DND-41 (cell line): ENCODE measurements around the gene DDX1.

Experiments
- ATAC-seq: fragments of 200-7000 bp; cut with Tn5 transposase; 3 replicates; pipeline ENCODE4 v1.9.1; 2021; ENCODE audit warnings: low read depth; ENCODE audit not compliant: insufficient read depth
- DNase-seq: peaks from one replicate; pipeline ENCODE4 v3.0.0-alpha.2; 2020
- H2AFZ ChIP-seq: 2 replicates; pipeline ENCODE4 v1.6.0; 2012; ENCODE audit warnings: low read depth, low read length
- H3K27ac ChIP-seq: 2 replicates; pipeline ENCODE4 v1.5.1; 2012; ENCODE audit warnings: low read length, inconsistent platforms
- H3K27me3 ChIP-seq: fragments of 200-600 bp; sonication (generic); 2 replicates; pipeline ENCODE4 v1.6.0; 2012; ENCODE audit warnings: low read length, mild to moderate bottlenecking, inconsistent platforms; ENCODE audit not compliant: insufficient read depth, poor library complexity
- H3K36me3 ChIP-seq: 2 replicates; pipeline ENCODE4 v1.5.1; 2012; ENCODE audit warnings: low read length, inconsistent platforms; ENCODE audit not compliant: insufficient read depth
- H3K4me1 ChIP-seq: 2 replicates; pipeline ENCODE4 v1.5.1; 2012; ENCODE audit warnings: mild to moderate bottlenecking, low read length; ENCODE audit not compliant: insufficient read depth
- H3K4me2 ChIP-seq: 2 replicates; pipeline ENCODE4 v1.6.0; 2012; ENCODE audit warnings: mild to moderate bottlenecking, moderate library complexity, low read length, inconsistent platforms; ENCODE audit not compliant: insufficient read depth
- H3K4me3 ChIP-seq, 2 experiments: fragments of 200-600 bp in 1 of 2; shearing (Covaris generic) in 1 of 2; 2 replicates each; pipeline ENCODE4 v1.5.1; 2012 to 2016; ENCODE audit warnings: inconsistent platforms in 2 of 2, low read length in 2 of 2, mild to moderate bottlenecking in 2 of 2, low read depth in 1 of 2, moderate library complexity in 1 of 2
- H3K79me2 ChIP-seq: 2 replicates; pipeline ENCODE4 v1.6.0; 2012; ENCODE audit warnings: low read length, inconsistent platforms; ENCODE audit not compliant: insufficient read depth
- H3K9ac ChIP-seq: 2 replicates; pipeline ENCODE4 v1.6.0; 2012; ENCODE audit warnings: low read depth, mild to moderate bottlenecking, inconsistent platforms, low read length, moderate library complexity
- H3K9me3 ChIP-seq: 2 replicates; pipeline ENCODE4 v1.5.1; 2012; ENCODE audit warnings: low read length, moderate library complexity, mild to moderate bottlenecking, inconsistent platforms; ENCODE audit not compliant: insufficient read depth, severe bottlenecking
- H4K20me1 ChIP-seq: 2 replicates; pipeline ENCODE4 v1.6.0; 2012; ENCODE audit warnings: low read length; ENCODE audit not compliant: insufficient read depth
- EZH2 ChIP-seq: IDR thresholded peaks from 3 replicates; pipeline ENCODE4 v1.6.1; 2012; ENCODE audit warnings: borderline replicate concordance, low read depth, mild to moderate bottlenecking, moderate library complexity, low read length, inconsistent platforms; ENCODE audit not compliant: severe bottlenecking
- TF ChIP-seq, protein P1 (sequence below): IDR thresholded peaks from 2 replicates; pipeline ENCODE4 v1.5.1; 2012; ENCODE audit warnings: borderline replicate concordance, low read length, moderate library complexity, mild to moderate bottlenecking; ENCODE audit not compliant: poor library complexity, severe bottlenecking; ENCODE audit errors: extremely low read depth

DDX1 gene

DNA sequence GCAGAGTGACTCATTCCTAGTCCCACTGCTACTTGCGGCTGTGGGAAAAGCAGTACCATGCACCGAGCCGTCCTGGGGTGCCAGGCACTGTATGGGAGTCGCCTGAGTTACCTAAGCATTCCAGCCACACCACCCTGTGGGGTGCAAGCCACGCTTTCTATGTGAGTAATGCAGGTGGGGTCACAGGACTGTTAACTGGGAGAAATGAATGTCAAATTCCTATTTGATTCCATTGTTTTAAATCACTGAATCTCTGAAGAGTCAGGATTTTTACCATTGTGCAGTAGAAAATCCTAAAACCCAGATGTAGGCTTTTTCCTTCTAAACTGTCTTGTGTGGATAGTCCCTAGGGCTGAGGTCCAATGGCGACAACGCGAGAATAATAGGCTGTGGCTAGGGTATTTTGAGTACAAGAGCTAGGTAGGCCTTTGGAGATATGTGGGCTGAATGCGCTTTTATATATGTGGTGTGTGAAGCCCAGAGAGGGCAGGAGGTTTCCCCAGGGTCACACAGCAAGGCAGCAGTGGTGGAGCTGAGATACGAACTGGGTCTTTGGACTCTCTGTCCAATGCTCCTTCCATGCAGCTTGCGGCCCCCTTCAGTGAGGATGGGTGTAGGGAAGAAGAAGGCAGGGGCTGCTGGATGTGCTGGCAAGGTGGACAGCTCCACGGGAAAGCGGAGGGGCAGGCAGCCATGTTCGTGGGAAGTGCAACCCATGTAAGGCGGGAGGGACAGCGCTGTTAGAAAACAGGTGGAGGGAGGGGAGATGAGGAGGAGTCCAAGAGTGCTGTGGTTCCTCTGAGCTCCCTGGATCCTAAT lies 83.2 kb downstream of the DDX1 start:
- Histone ChIP-seq H3K4me2 (no peak overlapping the region), H3K27me3 (no peaks in the 10 kb centered on the region), H3K27ac (no peak overlapping the region), H3K4me3 (no peak overlapping the region), H3K9me3 (peaks cover 4% of the 10 kb centered on the region), H3K4me1 (no peaks in the 10 kb centered on the region), H3K36me3 (no peaks in the 10 kb centered on the region), H3K9ac (no peak overlapping the region), H2AFZ (no peak overlapping the region), H4K20me1 (no peaks in the 10 kb centered on the region), H3K79me2 (no peaks in the 10 kb centered on the region)
- no peak for DNase-seq
- ATAC-seq, result no peak
- TF ChIP-seq EZH2, result no peak
- TF ChIP-seq, protein P1, sequence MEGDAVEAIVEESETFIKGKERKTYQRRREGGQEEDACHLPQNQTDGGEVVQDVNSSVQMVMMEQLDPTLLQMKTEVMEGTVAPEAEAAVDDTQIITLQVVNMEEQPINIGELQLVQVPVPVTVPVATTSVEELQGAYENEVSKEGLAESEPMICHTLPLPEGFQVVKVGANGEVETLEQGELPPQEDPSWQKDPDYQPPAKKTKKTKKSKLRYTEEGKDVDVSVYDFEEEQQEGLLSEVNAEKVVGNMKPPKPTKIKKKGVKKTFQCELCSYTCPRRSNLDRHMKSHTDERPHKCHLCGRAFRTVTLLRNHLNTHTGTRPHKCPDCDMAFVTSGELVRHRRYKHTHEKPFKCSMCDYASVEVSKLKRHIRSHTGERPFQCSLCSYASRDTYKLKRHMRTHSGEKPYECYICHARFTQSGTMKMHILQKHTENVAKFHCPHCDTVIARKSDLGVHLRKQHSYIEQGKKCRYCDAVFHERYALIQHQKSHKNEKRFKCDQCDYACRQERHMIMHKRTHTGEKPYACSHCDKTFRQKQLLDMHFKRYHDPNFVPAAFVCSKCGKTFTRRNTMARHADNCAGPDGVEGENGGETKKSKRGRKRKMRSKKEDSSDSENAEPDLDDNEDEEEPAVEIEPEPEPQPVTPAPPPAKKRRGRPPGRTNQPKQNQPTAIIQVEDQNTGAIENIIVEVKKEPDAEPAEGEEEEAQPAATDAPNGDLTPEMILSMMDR, result no peak

DNA sequence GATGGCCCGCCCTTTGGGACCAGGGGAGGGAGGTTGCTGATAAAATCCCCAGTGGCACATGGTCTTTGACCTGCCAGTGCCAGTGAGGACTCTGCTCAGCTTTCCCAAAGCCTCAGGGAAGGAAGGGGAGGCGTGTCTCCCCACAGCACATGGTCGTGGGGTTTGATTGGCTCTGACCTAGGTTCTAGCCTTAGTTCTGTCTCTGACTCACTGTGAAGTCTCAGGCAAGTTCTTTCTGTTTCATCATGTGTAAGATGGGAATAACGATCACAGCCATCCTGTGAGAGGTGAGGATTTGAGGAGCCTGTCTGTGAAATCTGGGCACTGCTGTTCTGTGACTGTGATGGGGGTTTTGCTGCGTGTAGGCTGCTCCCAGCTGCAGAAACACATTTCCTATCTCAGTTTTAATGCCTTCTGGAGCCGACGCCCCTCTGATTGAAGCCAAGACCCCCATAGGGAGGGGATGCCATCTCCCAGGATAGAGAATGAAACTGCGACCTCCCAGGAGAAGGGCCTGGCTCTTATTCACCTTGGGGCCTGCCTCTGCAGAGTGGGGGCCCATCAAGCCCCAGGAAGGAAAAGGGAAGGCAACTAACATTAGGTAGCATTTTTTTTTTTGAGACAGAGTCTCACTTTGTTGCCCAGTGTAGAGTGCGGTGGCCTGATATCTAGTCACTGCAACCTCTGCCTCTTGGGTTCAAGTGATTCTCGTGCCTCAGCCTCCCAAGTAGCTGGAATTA lies 84.0 kb downstream of the DDX1 start:
- H3K9me3 ChIP-seq, result peaks cover 4% of the 10 kb centered on the region
- no peaks in the 10 kb centered on the region for H4K20me1 ChIP-seq
- DNase-seq, result no peak

DNA sequence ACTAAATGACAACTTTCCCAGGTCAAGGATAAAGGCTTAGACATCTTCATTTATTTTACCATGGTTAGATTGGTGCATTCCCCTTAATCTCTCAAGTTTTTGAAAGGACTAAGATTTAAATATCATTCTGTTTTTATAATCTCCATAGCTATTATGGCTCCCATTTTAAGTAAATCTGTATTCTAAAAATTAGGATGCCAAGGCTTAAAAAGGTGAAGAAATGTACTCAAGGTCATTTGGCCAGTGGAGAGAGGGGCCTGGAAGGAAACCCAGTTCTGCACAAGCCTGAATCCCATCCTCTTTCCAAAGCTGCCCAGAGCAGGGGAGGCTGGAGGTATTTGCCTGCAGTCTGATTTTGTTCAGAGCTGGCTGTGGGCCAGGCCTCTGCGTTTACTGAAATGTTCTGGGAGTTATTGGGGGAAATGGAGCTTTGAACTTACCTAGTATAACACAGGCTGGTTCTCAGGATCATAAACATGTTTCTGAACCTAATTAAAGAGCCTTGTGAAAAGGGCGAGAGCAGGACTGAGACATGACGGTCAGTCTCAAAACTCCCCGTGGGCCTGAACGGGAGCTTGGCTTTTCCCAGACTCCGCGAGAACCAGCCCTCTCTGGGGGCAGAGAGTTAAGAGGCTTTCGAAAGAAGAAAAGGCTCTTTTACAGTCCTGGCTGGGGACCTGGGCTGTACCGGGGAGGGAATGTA lies 85.6 kb downstream of the DDX1 start:
- Histone ChIP-seq H3K4me3 (no peak overlapping the region), H3K27me3 (no peaks in the 10 kb centered on the region), H3K4me1 (no peaks in the 10 kb centered on the region), H3K9ac (no peak overlapping the region), H3K79me2 (no peaks in the 10 kb centered on the region), H3K9me3 (peaks cover 4% of the 10 kb centered on the region), H3K4me2 (no peak overlapping the region), H2AFZ (no peak overlapping the region), H4K20me1 (no peaks in the 10 kb centered on the region), H3K27ac (no peak overlapping the region), H3K36me3 (no peaks in the 10 kb centered on the region)
- TF ChIP-seq, protein P1, result no peak
- TF ChIP-seq EZH2, result no peak
- ATAC-seq (no peak), DNase-seq (no peak)

More for the DNA sequence above, 84.0 kb downstream of the DDX1 start:
- Histone ChIP-seq H3K4me1 (no peaks in the 10 kb centered on the region), H3K36me3 (no peaks in the 10 kb centered on the region), H3K79me2 (no peaks in the 10 kb centered on the region), H2AFZ (no peak overlapping the region), H3K4me2 (no peak overlapping the region), H3K4me3 (no peak overlapping the region), H3K9ac (no peak overlapping the region), H3K27me3 (no peaks in the 10 kb centered on the region), H3K27ac (no peak overlapping the region)
- TF ChIP-seq EZH2, result no peak
- TF ChIP-seq, protein P1, result no peak
- ATAC-seq, result no peak
